Measurements from ENCODE around the gene C12orf56.

DNA sequence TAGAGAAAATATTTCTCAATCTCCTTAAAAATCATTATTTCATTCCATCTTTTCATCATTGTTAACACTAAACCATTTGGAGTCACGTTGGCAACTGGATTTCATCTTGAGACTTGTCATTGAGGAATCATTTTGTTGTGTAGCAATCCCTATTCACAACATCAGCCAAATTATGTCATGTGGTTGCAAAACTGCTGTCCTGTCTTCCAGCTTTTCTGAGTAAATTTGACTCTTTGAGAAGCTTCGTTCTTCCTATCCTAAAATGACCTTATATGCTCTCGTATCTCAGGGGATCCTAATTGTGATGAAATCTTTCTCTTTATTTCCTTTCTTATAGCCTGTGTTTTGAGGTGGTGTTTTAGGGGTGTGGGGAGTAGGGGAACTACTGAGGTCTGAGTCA lies 137.9 kb downstream of the C12orf56 start:
- TF ChIP-seq, protein P1, sequence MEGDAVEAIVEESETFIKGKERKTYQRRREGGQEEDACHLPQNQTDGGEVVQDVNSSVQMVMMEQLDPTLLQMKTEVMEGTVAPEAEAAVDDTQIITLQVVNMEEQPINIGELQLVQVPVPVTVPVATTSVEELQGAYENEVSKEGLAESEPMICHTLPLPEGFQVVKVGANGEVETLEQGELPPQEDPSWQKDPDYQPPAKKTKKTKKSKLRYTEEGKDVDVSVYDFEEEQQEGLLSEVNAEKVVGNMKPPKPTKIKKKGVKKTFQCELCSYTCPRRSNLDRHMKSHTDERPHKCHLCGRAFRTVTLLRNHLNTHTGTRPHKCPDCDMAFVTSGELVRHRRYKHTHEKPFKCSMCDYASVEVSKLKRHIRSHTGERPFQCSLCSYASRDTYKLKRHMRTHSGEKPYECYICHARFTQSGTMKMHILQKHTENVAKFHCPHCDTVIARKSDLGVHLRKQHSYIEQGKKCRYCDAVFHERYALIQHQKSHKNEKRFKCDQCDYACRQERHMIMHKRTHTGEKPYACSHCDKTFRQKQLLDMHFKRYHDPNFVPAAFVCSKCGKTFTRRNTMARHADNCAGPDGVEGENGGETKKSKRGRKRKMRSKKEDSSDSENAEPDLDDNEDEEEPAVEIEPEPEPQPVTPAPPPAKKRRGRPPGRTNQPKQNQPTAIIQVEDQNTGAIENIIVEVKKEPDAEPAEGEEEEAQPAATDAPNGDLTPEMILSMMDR (optimal IDR thresholded peaks at IDR 0.05 in 1 of 3, IDR thresholded peaks at IDR 0.05 in 1 of 3, conservative IDR thresholded peaks at IDR 0.05 in 1 of 3; ENCODE audit: extremely low read depth in 1 of 3, insufficient read depth in 2 of 3, low read length in 3 of 3), result no peak
- no peak for TF ChIP-seq EZH2 (IDR thresholded peaks at IDR 0.05; ENCODE audit: low read length)

Measured in keratinocyte (primary cell).